Measurements from ENCODE around the gene RAB23.
"Not testable (repeated sequence)": the region's sequence is repeated elsewhere in the genome, so short reads cannot be mapped to it uniquely, and the experiment has no call there.

RAB23 gene

GRCh38 chr6:57221936-57222742, at the start of gene RAB23:
RAB23 (minus strand) TSS chr6:57222307; CDS start chr6:57210380, 11,927 bp downstream.
- peak; percentile 69 for DNase-seq (ENCODE audit: low spot score)

GRCh38 chr6:57268294-57268640, 46.2 kb upstream of the RAB23 start:
- no peak for DNase-seq (ENCODE audit: low spot score)

GRCh38 chr6:57267586-57268293, 45.6 kb upstream of the RAB23 start:
- peak; percentile 47 for DNase-seq (ENCODE audit: low spot score)

- DNase-seq (ENCODE audit: low spot score): no peak
These were observed 43.7 kb upstream of the RAB23 start for GRCh38 chr6:57265755-57266221.

- no peak for DNase-seq (ENCODE audit: low spot score)
These were observed 41.6 kb upstream of the RAB23 start for GRCh38 chr6:57263739-57264138.

- no peak for DNase-seq (ENCODE audit: low spot score)
These were observed 41.0 kb upstream of the RAB23 start for GRCh38 chr6:57262901-57263694.

GRCh38 chr6:57262488-57262887, 40.4 kb upstream of the RAB23 start:
- DNase-seq (ENCODE audit: low spot score): no peak

GRCh38 chr6:57261926-57262325, 39.8 kb upstream of the RAB23 start:
- no peak for DNase-seq (ENCODE audit: low spot score)

- DNase-seq (ENCODE audit: low spot score): no peak
These were observed 37.0 kb upstream of the RAB23 start for GRCh38 chr6:57259064-57259463.

- DNase-seq (ENCODE audit: low spot score): no peak
These were observed 35.9 kb upstream of the RAB23 start for GRCh38 chr6:57257911-57258541.

GRCh38 chr6:57256541-57256940, 34.4 kb upstream of the RAB23 start:
- DNase-seq (ENCODE audit: low spot score): no peak

- no peak for DNase-seq (ENCODE audit: low spot score)
These were observed 33.5 kb upstream of the RAB23 start for GRCh38 chr6:57255451-57256169.

GRCh38 chr6:57254055-57254717, 32.1 kb upstream of the RAB23 start:
- no peak for DNase-seq (ENCODE audit: low spot score)

- DNase-seq (ENCODE audit: low spot score): no peak
These were observed 30.9 kb upstream of the RAB23 start for GRCh38 chr6:57252975-57253374.

- DNase-seq (ENCODE audit: low spot score): no peak
These were observed 30.0 kb upstream of the RAB23 start for GRCh38 chr6:57252137-57252536.

- DNase-seq (ENCODE audit: low spot score): no peak
These were observed 28.2 kb upstream of the RAB23 start for GRCh38 chr6:57250348-57250747.

GRCh38 chr6:57248311-57248895, 26.3 kb upstream of the RAB23 start:
- no peak for DNase-seq (ENCODE audit: low spot score)

GRCh38 chr6:57247603-57248002, 25.5 kb upstream of the RAB23 start:
- no peak for DNase-seq (ENCODE audit: low spot score)

- no peak for DNase-seq (ENCODE audit: low spot score)
These were observed 24.2 kb upstream of the RAB23 start for GRCh38 chr6:57246307-57246706.

- no peak for DNase-seq (ENCODE audit: low spot score)
These were observed 21.8 kb upstream of the RAB23 start for GRCh38 chr6:57243954-57244353.

- not testable (repeated sequence) for DNase-seq (ENCODE audit: low spot score)
These were observed 21.4 kb upstream of the RAB23 start for GRCh38 chr6:57243526-57243925.

All from SW480 (cell line).